ENCODE measurements around the gene DCLK1.

GRCh38 chr13:35729926-35730627, 401.1 kb downstream of the DCLK1 start:
- TF ChIP-seq, protein P1, sequence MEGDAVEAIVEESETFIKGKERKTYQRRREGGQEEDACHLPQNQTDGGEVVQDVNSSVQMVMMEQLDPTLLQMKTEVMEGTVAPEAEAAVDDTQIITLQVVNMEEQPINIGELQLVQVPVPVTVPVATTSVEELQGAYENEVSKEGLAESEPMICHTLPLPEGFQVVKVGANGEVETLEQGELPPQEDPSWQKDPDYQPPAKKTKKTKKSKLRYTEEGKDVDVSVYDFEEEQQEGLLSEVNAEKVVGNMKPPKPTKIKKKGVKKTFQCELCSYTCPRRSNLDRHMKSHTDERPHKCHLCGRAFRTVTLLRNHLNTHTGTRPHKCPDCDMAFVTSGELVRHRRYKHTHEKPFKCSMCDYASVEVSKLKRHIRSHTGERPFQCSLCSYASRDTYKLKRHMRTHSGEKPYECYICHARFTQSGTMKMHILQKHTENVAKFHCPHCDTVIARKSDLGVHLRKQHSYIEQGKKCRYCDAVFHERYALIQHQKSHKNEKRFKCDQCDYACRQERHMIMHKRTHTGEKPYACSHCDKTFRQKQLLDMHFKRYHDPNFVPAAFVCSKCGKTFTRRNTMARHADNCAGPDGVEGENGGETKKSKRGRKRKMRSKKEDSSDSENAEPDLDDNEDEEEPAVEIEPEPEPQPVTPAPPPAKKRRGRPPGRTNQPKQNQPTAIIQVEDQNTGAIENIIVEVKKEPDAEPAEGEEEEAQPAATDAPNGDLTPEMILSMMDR (IDR thresholded peaks at IDR 0.05): no peak
- no peak for TF ChIP-seq POLR2A (IDR thresholded peaks at IDR 0.05)

Data from suprapubic skin (tissue), 3 donors.